SK-N-SH (cell line): Measurements from ENCODE around the gene SPATA32. TPM values are rescaled to one million over a fixed set of nuclear protein-coding genes. Genes with fewer than 3 reads are reported as not detected.

Experiments
- CTCF ChIA-PET: fragments of 300-600, 350-600 bp; formaldehyde crosslinking; extraction: SDS; loops from one replicate; lab custom pipeline; 2021; lab: Yijun Ruan, JAX
- POLR2A ChIA-PET: fragments of 350-600 bp; sonication (Branson Sonifier 250); formaldehyde crosslinking; extraction: SDS; loops from one replicate; lab custom pipeline; 2020; ENCODE audit warnings: antibody characterized with exemption, inconsistent platforms; lab: Yijun Ruan, JAX
- DNase-seq: peaks from one replicate; pipeline ENCODE4 v3.0.0; 2012
- H2AFZ ChIP-seq: fragments of 200-600 bp; sonication (generic); 2 replicates; pipeline ENCODE4 v1.8.1; 2016; ENCODE audit warnings: antibody characterized with exemption, mild to moderate bottlenecking, low read depth
- H3F3A ChIP-seq: fragments of 200-600 bp; sonication (generic); replicated peaks from 2 replicates; pipeline ENCODE3; 2016; ENCODE audit warnings: antibody characterized with exemption, mild to moderate bottlenecking; ENCODE audit not compliant: insufficient read depth
- H3K27ac ChIP-seq, 2 experiments: fragments of 200-500 bp in 1 of 2; fragments of 200-600 bp in 1 of 2; sonication (Bioruptor generic) in 1 of 2; sonication (generic), shearing (Covaris generic) in 1 of 2; 2 replicates each; pipeline versions ENCODE4 v1.5.1 to v1.6.1; 2014 to 2016; ENCODE audit warnings: low read depth in 2 of 2, inconsistent platforms in 1 of 2, low read length in 1 of 2, mild to moderate bottlenecking in 1 of 2, mixed read lengths in 1 of 2
- H3K27me3 ChIP-seq: fragments of 200-600 bp; sonication (generic), shearing (Covaris generic); 2 replicates; pipeline ENCODE4 v1.6.1; 2016; ENCODE audit warnings: mixed run types; ENCODE audit not compliant: insufficient read depth
- H3K36me3 ChIP-seq, 2 experiments: fragments of 200-500 bp in 1 of 2; fragments of 200-600 bp in 1 of 2; sonication (Bioruptor generic) in 1 of 2; sonication (generic) in 1 of 2; replicated peaks in 1 of 2; 2 replicates each; pipeline versions ENCODE3 to v1.5.1; 2014 to 2016; ENCODE audit warnings: low read length in 1 of 2, mild to moderate bottlenecking in 1 of 2; ENCODE audit not compliant: insufficient read depth in 2 of 2, control insufficient read depth in 1 of 2
- H3K4me1 ChIP-seq, 2 experiments: fragments of 200-500 bp in 1 of 2; fragments of 200-600 bp in 1 of 2; sonication (Bioruptor generic) in 1 of 2; sonication (generic), shearing (Covaris generic) in 1 of 2; 2 replicates each; pipeline versions ENCODE4 v1.5.1 to v1.6.1; 2014 to 2016; ENCODE audit warnings: low read depth in 1 of 2, low read length in 1 of 2, mixed run types in 1 of 2; ENCODE audit not compliant: insufficient read depth in 2 of 2, control insufficient read depth in 1 of 2
- H3K4me2 ChIP-seq: fragments of 200-600 bp; sonication (generic), shearing (Covaris generic); 2 replicates; pipeline ENCODE4 v1.6.1; 2017; ENCODE audit warnings: mixed run types
- H3K4me3 ChIP-seq, 2 experiments: fragments of 200-500 bp in 1 of 2; fragments of 200-600 bp in 1 of 2; sonication (Bioruptor generic) in 1 of 2; sonication (generic), shearing (Covaris generic) in 1 of 2; 2 replicates each; pipeline versions ENCODE4 v1.5.1 to v1.8.1; 2014 to 2016; ENCODE audit warnings: low read depth in 2 of 2, inconsistent platforms in 1 of 2, low read length in 1 of 2, mild to moderate bottlenecking in 1 of 2, mixed read lengths in 1 of 2, moderate library complexity in 1 of 2
- H3K79me2 ChIP-seq: fragments of 200-600 bp; sonication (generic); 2 replicates; pipeline ENCODE4 v1.8.1; 2017; ENCODE audit warnings: mild to moderate bottlenecking; ENCODE audit not compliant: insufficient read depth
- H3K9ac ChIP-seq: fragments of 200-600 bp; sonication (generic); 2 replicates; pipeline ENCODE4 v1.6.1; 2017; ENCODE audit warnings: mixed run types
- H3K9me2 ChIP-seq: fragments of 200-600 bp; sonication (generic); 2 replicates; pipeline ENCODE4 v1.6.1; 2017; ENCODE audit warnings: mixed run types
- H3K9me3 ChIP-seq: fragments of 200-600 bp; sonication (generic); 2 replicates; pipeline ENCODE4 v1.6.1; 2017; ENCODE audit warnings: mixed run types, mild to moderate bottlenecking, moderate library complexity
- H4K20me1 ChIP-seq: fragments of 200-600 bp; sonication (generic); 2 replicates; pipeline ENCODE4 v1.6.1; 2017; ENCODE audit warnings: mild to moderate bottlenecking, mixed run types; ENCODE audit not compliant: insufficient read depth
- CTCF ChIP-seq: fragments of 200-600 bp; sonication (generic); IDR thresholded peaks from 2 replicates; pipeline ENCODE4 v1.6.1; 2017; ENCODE audit warnings: antibody characterized with exemption, mild to moderate bottlenecking, moderate library complexity
- ELF1 ChIP-seq: IDR thresholded peaks from 2 replicates; pipeline ENCODE4 v1.4.0; 2012
- EP300 ChIP-seq, 2 experiments: IDR thresholded peaks; 2 replicates each; pipeline versions ENCODE4 v1.4.0 to v1.6.1; 2012; ENCODE audit warnings: borderline replicate concordance in 1 of 2, low read depth in 1 of 2, low read length in 1 of 2
- GABPA ChIP-seq: IDR thresholded peaks from 2 replicates; pipeline ENCODE4 v1.4.0; 2012; ENCODE audit warnings: low read depth, mild to moderate bottlenecking
- GATA2 ChIP-seq: sonication (generic); formaldehyde crosslinking; IDR thresholded peaks from 2 replicates; pipeline ENCODE4 v1.5.0; 2020; ENCODE audit warnings: mild to moderate bottlenecking, missing genetic modification reagents
- IRF3 ChIP-seq: fragments of 150-350 bp; IDR thresholded peaks from 2 replicates; pipeline ENCODE4 v1.6.1; 2016; ENCODE audit warnings: mild to moderate bottlenecking, low read depth, low read length
- JUND ChIP-seq: IDR thresholded peaks from 2 replicates; pipeline ENCODE4 v1.4.0; 2012
- MXI1 ChIP-seq: IDR thresholded peaks from 2 replicates; pipeline ENCODE4 v1.6.1; 2012; ENCODE audit warnings: mild to moderate bottlenecking, low read depth, low read length, improper control_type of control experiment
- NFIC ChIP-seq: IDR thresholded peaks from 2 replicates; pipeline ENCODE4 v1.4.0; 2012; ENCODE audit warnings: borderline replicate concordance
- PBX3 ChIP-seq: IDR thresholded peaks from 2 replicates; pipeline ENCODE4; 2012
- RFX5 ChIP-seq: IDR thresholded peaks from 2 replicates; pipeline ENCODE4 v1.6.1; 2012; ENCODE audit warnings: mild to moderate bottlenecking, improper control_type of control experiment, low read length
- SIN3A ChIP-seq: IDR thresholded peaks from 2 replicates; pipeline ENCODE4 v1.6.1; 2012; ENCODE audit warnings: low read depth, mild to moderate bottlenecking, low read length, moderate library complexity, borderline replicate concordance
- SMC3 ChIP-seq: IDR thresholded peaks from 2 replicates; pipeline ENCODE4 v1.6.1; 2012; ENCODE audit warnings: low read depth, low read length, improper control_type of control experiment
- WGBS: methylation state at CpG from one replicate; pipeline ENCODE4 v1.1.6; 2017; ENCODE audit warnings: low lambda C conversion rate; 5-methylcytosine and 5-hydroxymethylcytosine counted together
- polyA plus RNA-seq, 3 experiments: library from polyadenylated mRNA; depleted of rRNA; stranded (reverse); fragments of >200 nt; gene quantifications; 2 replicates each; pipeline ENCODE4 v1.2.3, GENCODE V29; 2012
- TF ChIP-seq, protein P1 (sequence below): IDR thresholded peaks from 2 replicates; pipeline ENCODE4 v1.4.0; 2012; ENCODE audit warnings: low read depth

SPATA32 gene
- polyA plus RNA-seq, 1 of the 3 experiments (the other 2 are of a cell fraction): not detected

DNA sequence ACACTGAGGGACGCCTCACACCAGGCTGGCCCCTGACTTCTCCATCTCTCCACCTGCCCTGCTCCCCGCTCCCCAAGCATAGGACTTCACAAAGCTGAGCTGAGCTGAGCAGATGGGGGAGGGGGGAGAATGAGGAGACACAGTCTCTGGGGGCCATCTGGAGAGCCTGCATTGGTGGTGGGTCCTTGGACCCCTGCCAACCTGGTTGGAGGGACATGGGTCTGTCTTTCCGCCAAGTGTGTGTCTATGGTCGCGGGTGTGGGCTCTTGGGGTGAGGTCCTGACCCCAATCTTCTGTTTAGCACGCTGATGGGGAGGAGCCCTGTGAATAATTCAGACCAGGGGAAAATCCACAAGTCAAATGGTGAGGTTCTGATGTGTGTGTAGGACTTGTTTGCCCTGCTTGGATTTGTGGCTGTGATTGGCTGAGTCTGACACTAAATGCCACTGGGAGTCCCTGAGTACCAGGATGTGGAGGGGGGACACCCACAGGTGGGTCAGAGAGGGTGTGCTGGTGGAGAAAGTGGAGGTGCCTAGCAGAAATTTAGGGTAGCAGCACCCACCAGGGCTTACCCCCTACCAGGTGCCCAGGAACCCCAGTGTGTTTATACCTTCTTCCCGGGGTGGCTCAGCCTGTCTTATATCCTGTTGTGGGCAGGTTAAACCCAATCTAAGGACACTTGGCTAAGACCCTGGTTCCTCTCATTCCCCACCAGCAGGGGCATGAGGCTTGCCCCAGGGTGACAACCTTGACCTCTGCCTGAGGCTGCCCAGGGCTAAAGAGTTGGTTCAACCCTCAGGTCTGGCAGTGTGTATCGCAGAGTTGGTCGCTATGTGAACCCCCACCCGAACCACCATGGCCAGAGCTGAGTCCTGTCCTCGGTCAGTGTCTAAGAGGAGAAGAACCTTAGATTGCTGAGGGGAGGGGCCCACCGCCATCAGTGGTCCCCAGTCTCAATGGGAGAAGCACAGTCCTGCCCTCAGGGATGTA lies 38.1 kb downstream of the SPATA32 start:
- no peak overlapping the region for H3K4me3 ChIP-seq
- no peak overlapping the region for H3K9ac ChIP-seq
- H3K4me1 ChIP-seq: peaks cover 0 to 33% of the 10 kb centered on the region in 2 experiments; a peak in 1 of 4 replicates
- no peaks in the 10 kb centered on the region for H3K9me2 ChIP-seq
- 100% methylated on average over 4 of the region's 12 CpGs for WGBS
- no peaks in the 10 kb centered on the region for H3K79me2 ChIP-seq
- ChIA-PET POLR2A (no interaction called here), CTCF (interaction anchor here (0.8 to 16.2 kb wide), 7 partner anchors 7 to 628 kb away, joined by 3 to 260 read pairs (median 13); no protein-coding TSS in a partner anchor)
- no peak overlapping the region for H3K27ac ChIP-seq
- H3K36me3 ChIP-seq: no peaks in the 10 kb centered on the region
- no peak for DNase-seq
- H3K9me3 ChIP-seq: no peaks in the 10 kb centered on the region
- H3K27me3 ChIP-seq: no peaks in the 10 kb centered on the region
- TF ChIP-seq NFIC (no peak), PBX3 (no peak), JUND (no peak), GABPA (no peak), SIN3A (no peak), MXI1 (no peak), ELF1 (no peak), IRF3 (no peak), CTCF (no peak), EP300 (IDR thresholded peaks at IDR 0.05; ENCODE audit: borderline replicate concordance in 1 of 2, low read depth in 1 of 2, low read length in 1 of 2) (no peak), GATA2 (CRISPR knock-in tag) (no peak), SMC3 (no peak), RFX5 (no peak)
- TF ChIP-seq, protein P1, sequence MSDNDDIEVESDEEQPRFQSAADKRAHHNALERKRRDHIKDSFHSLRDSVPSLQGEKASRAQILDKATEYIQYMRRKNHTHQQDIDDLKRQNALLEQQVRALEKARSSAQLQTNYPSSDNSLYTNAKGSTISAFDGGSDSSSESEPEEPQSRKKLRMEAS: no peak
- H4K20me1 ChIP-seq: no peaks in the 10 kb centered on the region
- H3F3A ChIP-seq: peaks cover 14% of the 10 kb centered on the region
- no peak overlapping the region for H2AFZ ChIP-seq
- no peak overlapping the region for H3K4me2 ChIP-seq
